GM13976 (cell line): ENCODE measurements around the gene RAVER2.

Experiments used
- DNase-seq: peaks from one replicate; pipeline ENCODE4 v3.0.0; 2012; ENCODE audit warnings: low spot score
- in situ Hi-C: fragments of 300-500 bp; cut with MboI; formaldehyde crosslinking; loops from one replicate; pipeline ENCODE4 v1.12.0; 2022; ENCODE audit warnings: low sequenced_read_pairs, mixed read lengths, inconsistent platforms; ENCODE audit not compliant: unreplicated experiment
- TF ChIP-seq, protein P1 (sequence below): IDR thresholded peaks from 2 replicates; pipeline ENCODE4 v1.5.1; 2012; ENCODE audit warnings: borderline replicate concordance, mild to moderate bottlenecking; ENCODE audit not compliant: insufficient read depth; ENCODE audit errors: extremely low read depth, missing control alignments, control extremely low read depth

RAVER2 gene

DNA sequence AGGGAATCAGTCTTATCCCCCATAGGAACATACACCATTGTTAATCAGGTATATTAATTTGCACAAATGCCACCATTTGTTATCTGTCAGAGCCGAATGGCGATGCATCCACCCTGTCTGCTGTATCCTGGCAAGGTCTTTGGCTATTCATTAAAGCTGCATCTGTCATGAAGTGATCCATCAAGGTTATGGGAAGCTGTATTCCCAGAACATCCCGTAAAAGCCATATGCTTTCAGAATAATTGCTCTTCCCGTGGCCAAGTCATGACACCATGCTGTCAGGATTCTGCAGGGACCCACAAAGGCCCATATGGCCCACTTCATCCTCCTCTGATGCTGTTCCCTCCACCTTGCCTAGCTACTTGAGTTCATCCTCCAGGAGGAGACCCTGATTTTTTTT lies 103.9 kb downstream of the RAVER2 start:
- TF ChIP-seq, protein P1, sequence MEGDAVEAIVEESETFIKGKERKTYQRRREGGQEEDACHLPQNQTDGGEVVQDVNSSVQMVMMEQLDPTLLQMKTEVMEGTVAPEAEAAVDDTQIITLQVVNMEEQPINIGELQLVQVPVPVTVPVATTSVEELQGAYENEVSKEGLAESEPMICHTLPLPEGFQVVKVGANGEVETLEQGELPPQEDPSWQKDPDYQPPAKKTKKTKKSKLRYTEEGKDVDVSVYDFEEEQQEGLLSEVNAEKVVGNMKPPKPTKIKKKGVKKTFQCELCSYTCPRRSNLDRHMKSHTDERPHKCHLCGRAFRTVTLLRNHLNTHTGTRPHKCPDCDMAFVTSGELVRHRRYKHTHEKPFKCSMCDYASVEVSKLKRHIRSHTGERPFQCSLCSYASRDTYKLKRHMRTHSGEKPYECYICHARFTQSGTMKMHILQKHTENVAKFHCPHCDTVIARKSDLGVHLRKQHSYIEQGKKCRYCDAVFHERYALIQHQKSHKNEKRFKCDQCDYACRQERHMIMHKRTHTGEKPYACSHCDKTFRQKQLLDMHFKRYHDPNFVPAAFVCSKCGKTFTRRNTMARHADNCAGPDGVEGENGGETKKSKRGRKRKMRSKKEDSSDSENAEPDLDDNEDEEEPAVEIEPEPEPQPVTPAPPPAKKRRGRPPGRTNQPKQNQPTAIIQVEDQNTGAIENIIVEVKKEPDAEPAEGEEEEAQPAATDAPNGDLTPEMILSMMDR, result no peak
- DNase-seq, result no peak
- in situ Hi-C loops, result no loop called here

DNA sequence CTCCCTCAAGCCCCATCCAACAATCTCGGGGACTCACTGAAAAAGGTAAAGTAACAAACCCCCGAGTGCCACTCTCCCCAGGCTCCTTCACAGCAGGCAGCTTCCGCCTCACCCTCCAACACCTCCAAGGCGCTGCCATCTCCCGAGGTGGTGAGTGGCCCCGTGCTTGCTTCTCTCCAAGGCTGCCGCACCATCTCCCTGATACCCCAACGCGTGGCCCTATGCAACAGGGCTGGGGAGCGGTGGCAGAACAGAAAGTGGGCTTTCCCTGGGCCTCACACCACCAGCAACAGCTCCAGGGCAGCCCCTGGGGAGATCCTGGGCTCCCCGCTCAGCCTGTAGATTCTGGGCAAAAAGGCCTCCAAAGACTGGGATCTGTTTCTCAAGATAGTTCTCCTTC lies 105.1 kb downstream of the RAVER2 start:
- in situ Hi-C loops, result no loop called here
- TF ChIP-seq, protein P1, result no peak

DNA sequence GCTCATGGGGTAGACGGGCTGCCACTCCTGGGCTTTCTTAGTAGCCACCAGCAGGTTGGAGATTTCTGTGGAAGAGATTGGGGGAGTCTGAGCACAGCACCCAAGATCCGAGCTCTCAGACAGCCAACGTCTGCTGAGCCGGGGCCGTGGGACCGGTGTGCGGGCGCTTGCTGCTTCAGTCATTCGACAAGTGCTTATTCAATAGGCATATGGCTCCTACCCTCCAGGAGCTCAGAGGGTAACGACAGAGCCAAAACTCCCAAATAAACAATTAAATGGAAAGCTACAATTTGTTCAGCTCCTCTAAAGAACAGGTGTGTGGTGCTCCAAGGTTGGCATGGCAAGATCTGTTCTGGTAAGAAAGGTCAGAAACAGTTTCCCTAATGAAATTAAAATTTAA lies 106.0 kb downstream of the RAVER2 start:
- TF ChIP-seq, protein P1, result no peak
- no peak for DNase-seq
- in situ Hi-C loops, result no loop called here

More for the DNA sequence above, 105.1 kb downstream of the RAVER2 start:
- DNase-seq, result no peak

DNA sequence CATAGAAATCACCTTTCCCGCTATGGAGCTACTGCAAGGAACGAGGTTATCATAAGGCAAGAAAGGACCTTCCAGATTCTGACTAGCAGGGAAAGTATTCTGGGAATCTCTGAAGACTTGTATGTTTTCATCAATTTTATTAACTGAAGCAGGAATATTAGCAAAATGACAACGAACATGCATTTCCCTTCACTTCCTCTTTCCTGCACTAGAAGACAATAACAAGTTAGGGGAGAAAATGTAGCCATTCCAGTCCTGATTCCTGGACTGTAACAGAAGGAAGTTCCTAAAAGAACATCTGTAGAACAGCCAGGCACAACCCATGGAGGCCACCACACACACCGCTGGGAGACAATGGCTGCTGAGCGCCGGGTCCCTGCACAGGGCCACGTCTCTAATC lies 106.8 kb downstream of the RAVER2 start:
- no peak for DNase-seq
- in situ Hi-C loops, result no loop called here
- TF ChIP-seq, protein P1, result no peak

DNA sequence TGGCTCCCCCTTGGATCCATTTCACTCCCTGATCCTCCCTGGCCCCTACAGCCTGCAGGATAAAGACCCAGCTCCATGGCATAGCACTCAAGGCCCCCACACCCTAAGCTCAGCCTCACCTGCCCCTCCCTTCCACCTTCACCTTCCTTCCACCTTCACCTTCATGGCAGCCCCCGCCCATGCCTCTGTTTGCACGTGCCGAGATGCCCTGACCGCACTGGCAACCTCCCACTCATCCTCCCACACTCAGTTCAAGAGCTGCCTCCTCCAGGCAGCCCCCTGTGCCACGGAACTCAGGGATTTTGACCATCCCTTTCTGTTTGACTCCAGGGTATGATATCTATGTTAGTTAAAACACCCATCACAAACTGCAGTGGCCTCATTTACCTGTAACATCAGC lies 109.8 kb downstream of the RAVER2 start:
- in situ Hi-C loops, result no loop called here
- no peak for DNase-seq
- TF ChIP-seq, protein P1, result no peak

DNA sequence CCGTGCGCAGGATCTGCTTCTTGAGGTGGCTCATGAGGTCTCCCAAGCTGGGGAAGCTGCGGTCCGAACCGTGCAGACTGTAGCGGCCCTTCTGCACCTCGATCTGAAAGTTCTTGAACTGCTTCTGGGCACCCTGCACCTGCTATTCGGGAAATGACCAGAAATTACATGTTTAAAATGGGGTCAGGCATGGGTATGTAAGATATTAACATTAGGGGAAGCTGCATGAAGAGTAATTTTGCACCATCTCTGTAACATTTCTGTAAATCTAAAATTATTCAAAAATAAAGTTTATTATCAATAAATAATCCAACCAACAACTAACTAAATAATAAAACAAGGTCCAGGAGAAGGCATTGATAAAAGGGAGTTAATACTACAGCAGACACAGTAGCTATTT lies 110.7 kb downstream of the RAVER2 start:
- TF ChIP-seq, protein P1, result no peak
- in situ Hi-C loops, result no loop called here
- DNase-seq, result no peak

DNA sequence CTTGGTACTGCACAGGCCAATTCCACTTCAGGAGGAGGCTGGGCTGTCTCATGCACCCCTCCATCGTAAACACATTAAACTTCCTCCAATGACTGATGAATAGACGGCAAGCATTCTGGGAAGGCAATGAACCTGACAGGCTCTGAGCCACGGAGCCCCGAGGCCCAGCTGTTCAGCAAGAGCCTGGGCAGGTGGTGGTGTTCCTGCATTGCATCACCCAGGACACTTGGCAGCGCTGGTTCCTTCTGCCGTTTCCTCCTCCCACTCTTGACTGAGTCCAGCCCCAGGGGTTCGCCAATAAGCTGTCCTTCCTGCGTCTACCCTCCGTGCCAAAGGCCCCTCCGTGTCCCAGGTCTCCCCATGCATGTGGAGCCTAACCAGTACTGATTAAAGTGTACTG lies 111.7 kb downstream of the RAVER2 start:
- in situ Hi-C loops, result no loop called here
- DNase-seq, result no peak
- TF ChIP-seq, protein P1, result no peak
